ENCODE results near the gene DAB1. TPM values are rescaled to one million over a fixed set of nuclear protein-coding genes. Genes with fewer than 3 reads are reported as not detected.

Gene DAB1
- total RNA-seq, 1 donor from 2014 or later, result 0.27 TPM

DNA sequence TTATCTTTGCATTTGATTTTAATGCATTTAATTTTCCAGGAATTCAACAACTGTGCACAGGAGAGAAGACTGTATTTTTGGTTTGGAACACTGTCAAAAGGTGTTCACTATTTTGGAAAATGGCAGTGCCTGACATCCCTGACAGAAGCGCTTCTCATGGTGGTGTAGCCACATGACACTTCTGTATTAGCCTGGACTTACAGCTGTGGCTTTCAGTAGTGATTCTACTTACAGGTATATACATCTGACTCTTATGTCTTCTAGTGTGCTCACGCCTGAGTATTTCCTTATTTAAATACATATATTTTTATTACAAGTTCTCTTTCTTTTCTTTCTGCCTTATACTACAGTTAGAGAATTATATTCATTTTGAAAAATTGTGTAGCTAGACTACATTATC, 405.7 kb downstream of the DAB1 start:
- Mint-ChIP-seq H3K4me3 (ENCODE audit: unreplicated experiment) (no peak overlapping the region), H3K4me1 (ENCODE audit: unreplicated experiment) (no peaks in the 10 kb centered on the region), H3K27me3 (ENCODE audit: unreplicated experiment) (no peaks in the 10 kb centered on the region), H3K9me3 (ENCODE audit: unreplicated experiment) (no peaks in the 10 kb centered on the region), H3K27ac (ENCODE audit: unreplicated experiment) (no peak overlapping the region), H3K36me3 (ENCODE audit: unreplicated experiment) (no peaks in the 10 kb centered on the region)
- TF ChIP-seq, protein P1, sequence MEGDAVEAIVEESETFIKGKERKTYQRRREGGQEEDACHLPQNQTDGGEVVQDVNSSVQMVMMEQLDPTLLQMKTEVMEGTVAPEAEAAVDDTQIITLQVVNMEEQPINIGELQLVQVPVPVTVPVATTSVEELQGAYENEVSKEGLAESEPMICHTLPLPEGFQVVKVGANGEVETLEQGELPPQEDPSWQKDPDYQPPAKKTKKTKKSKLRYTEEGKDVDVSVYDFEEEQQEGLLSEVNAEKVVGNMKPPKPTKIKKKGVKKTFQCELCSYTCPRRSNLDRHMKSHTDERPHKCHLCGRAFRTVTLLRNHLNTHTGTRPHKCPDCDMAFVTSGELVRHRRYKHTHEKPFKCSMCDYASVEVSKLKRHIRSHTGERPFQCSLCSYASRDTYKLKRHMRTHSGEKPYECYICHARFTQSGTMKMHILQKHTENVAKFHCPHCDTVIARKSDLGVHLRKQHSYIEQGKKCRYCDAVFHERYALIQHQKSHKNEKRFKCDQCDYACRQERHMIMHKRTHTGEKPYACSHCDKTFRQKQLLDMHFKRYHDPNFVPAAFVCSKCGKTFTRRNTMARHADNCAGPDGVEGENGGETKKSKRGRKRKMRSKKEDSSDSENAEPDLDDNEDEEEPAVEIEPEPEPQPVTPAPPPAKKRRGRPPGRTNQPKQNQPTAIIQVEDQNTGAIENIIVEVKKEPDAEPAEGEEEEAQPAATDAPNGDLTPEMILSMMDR (IDR thresholded peaks at IDR 0.05), result no peak
- DNase-seq (ENCODE audit: extremely low spot score, unreplicated experiment), result no peak

DNA sequence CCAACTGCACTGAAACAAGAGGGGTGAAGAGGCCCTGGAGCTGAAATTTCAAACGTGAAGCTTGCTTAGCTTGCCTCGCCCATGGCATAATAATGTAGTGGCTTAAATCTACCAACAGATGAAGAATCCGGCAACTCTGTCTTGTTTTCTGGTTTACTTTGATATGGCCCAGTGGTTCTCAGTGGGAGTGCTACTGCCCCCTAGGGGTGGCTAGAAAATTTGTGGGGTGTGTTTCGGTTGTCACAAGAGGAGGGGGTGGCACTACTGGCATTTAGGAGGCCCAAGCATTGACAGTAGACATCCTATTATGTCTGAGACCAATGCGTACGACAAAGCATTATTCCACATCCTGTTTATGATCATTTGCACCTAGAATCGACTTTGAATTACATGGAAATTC, 406.1 kb downstream of the DAB1 start:
- TF ChIP-seq, protein P1 (IDR thresholded peaks at IDR 0.05), result no peak
- DNase-seq (ENCODE audit: extremely low spot score, unreplicated experiment), result no peak
- Mint-ChIP-seq H3K27me3 (ENCODE audit: unreplicated experiment) (no peaks in the 10 kb centered on the region), H3K9me3 (ENCODE audit: unreplicated experiment) (no peaks in the 10 kb centered on the region), H3K4me3 (ENCODE audit: unreplicated experiment) (no peak overlapping the region), H3K4me1 (ENCODE audit: unreplicated experiment) (no peaks in the 10 kb centered on the region), H3K27ac (ENCODE audit: unreplicated experiment) (no peak overlapping the region), H3K36me3 (ENCODE audit: unreplicated experiment) (no peaks in the 10 kb centered on the region)

GRCh38 chr1:57017200-57017599, 406.7 kb downstream of the DAB1 start:
- no peaks in the 10 kb centered on the region for H3K9me3 Mint-ChIP-seq (ENCODE audit: unreplicated experiment)
- no peak for DNase-seq (ENCODE audit: extremely low spot score, unreplicated experiment)
- H3K27me3 Mint-ChIP-seq (ENCODE audit: unreplicated experiment), result no peaks in the 10 kb centered on the region
- no peak overlapping the region for H3K4me3 Mint-ChIP-seq (ENCODE audit: unreplicated experiment)
- no peaks in the 10 kb centered on the region for H3K36me3 Mint-ChIP-seq (ENCODE audit: unreplicated experiment)
- H3K27ac Mint-ChIP-seq (ENCODE audit: unreplicated experiment), result no peak overlapping the region
- TF ChIP-seq, protein P1 (IDR thresholded peaks at IDR 0.05), result no peak
- H3K4me1 Mint-ChIP-seq (ENCODE audit: unreplicated experiment), result no peaks in the 10 kb centered on the region

DNA sequence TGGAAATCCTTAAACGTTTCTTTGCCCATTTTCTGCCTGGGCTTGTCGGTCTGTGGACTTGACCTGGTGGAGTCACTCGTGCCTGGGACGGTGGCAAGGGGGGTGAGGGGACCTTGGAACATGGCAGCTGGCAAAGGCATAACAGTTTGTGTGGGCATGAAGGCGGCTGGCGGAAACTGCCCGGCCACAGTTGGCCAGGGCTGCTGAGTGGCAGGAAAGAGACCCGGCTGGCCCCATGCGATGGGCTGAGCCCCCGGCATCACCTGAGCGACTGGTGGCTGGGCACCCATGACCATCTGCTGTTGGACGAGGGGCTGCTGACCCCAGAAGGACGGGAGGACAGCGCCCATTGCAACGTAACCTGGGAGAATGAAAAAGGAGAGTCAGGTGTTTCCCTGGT, 408.8 kb downstream of the DAB1 start:
- Mint-ChIP-seq H3K4me1 (ENCODE audit: unreplicated experiment) (no peaks in the 10 kb centered on the region), H3K27ac (ENCODE audit: unreplicated experiment) (no peak overlapping the region), H3K4me3 (ENCODE audit: unreplicated experiment) (no peak overlapping the region), H3K9me3 (ENCODE audit: unreplicated experiment) (no peaks in the 10 kb centered on the region), H3K27me3 (ENCODE audit: unreplicated experiment) (peaks cover 9% of the 10 kb centered on the region), H3K36me3 (ENCODE audit: unreplicated experiment) (no peaks in the 10 kb centered on the region)
- TF ChIP-seq, protein P1 (IDR thresholded peaks at IDR 0.05), result no peak
- DNase-seq (ENCODE audit: extremely low spot score, unreplicated experiment), result no peak

DNA sequence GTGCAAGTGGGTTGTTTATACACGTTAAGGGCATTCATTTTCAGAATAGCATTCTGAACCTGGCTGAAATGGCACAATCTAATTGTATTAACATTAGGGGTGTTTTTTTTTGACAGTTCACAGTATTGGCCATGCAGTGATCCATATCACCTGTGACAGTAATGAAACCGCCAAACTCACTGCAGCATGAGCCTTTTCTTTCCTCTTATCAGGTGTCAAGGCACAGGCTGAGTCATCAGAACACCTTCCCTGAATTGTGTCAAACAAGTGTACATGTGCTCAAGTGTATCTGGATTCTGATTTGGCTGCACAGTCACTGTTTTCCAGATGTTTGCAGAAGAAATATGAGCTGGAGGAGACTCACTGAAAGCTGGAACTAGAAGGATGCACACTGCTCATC, 410.3 kb downstream of the DAB1 start:
- H3K4me1 Mint-ChIP-seq (ENCODE audit: unreplicated experiment), result no peaks in the 10 kb centered on the region
- no peak overlapping the region for H3K27ac Mint-ChIP-seq (ENCODE audit: unreplicated experiment)
- peaks cover 10% of the 10 kb centered on the region for H3K27me3 Mint-ChIP-seq (ENCODE audit: unreplicated experiment)
- TF ChIP-seq, protein P1 (IDR thresholded peaks at IDR 0.05), result no peak
- no peaks in the 10 kb centered on the region for H3K9me3 Mint-ChIP-seq (ENCODE audit: unreplicated experiment)
- no peak overlapping the region for H3K4me3 Mint-ChIP-seq (ENCODE audit: unreplicated experiment)
- DNase-seq (ENCODE audit: extremely low spot score, unreplicated experiment), result no peak
- no peaks in the 10 kb centered on the region for H3K36me3 Mint-ChIP-seq (ENCODE audit: unreplicated experiment)

Measured in osteocyte (in vitro differentiated cells).